ENCODE measurements around the gene DOCK1.

Gene DOCK1

GRCh38 chr10:126955396-126955795 is 50.2 kb downstream of the DOCK1 start:
- no peak for DNase-seq (ENCODE audit: low spot score)

DNA sequence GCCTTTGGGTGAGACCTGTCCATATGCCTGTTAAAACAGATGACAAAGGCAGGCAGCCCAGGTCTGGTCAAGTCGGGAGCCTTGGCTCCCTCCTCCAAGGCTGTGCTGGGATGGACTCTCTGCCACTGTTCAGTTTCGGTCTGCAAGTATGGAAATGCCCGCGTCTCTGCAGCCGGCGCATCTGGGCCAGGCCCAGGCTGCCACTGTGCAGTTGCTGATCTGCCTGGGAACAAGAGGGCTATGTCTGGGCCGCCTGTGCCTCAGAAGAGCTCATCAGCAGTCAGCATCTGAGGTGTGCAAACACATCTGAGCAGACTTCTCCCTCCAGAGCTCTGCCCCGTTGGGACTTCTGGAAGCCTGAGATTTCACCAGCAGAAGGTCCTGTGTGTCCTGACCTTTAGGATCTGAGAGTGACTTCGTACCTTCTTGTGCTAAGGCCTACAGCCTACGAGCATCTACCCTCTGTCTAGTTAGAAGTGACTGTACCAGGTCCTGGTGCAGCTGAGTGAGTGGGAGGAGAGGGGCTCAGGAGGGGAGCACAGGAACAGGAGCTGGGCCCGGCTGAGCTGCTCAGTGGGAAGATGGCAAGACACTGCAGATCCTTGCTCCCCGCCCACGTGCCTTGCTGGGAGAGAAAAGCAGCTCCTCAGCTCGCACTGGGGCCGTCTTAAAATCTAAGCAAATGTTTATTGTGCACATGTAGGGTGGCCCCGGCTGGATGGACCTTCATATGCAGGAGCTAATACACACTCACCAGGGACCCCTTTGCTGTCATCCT is 50.9 kb downstream of the DOCK1 start:
- no peak for DNase-seq (ENCODE audit: low spot score)

DNA sequence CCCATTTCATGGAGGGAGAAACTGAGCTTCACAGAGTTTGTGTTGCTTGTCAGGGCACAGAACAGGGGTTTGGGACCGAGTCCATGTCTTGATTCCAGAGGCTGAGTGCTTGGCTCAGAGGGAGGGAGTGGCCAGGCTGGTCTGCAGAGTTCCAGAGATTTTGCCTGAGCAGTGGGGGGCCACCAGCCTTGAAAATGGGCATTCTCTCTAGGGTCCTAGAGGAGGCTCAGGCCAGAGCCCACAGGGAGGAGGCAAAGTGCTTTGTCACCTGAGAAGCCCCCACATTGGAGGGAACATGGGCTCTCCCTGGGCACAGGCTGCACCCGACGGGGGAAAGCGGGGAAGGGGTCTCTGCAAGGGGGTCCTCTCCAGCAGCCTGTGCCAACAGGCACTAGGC is 51.5 kb downstream of the DOCK1 start:
- DNase-seq (ENCODE audit: low spot score): no peak

GRCh38 chr10:126957111-126957510 is 51.9 kb downstream of the DOCK1 start:
- DNase-seq (ENCODE audit: low spot score): no peak

DNA sequence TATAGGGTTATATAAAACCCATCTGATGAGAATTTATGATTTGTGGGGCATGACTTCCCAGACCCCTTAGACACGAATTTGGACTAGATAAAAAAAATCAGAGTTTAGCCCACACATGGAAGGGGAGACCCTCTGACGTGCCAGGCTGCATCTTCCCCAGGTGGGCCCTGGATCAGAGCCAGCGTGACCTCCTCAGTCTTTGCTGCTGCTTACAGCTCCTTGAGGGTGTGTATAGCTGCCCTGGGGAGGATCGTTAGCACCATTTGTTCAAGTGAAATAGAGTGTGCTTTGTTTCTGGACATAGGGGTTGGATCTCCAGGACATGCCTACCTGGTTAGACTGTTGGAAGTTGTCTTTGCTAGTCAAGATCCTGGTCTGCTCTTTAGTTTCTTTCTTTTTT is 54.2 kb downstream of the DOCK1 start:
- DNase-seq (ENCODE audit: low spot score): no peak

GRCh38 chr10:126959906-126960685 is 54.9 kb downstream of the DOCK1 start:
- DNase-seq (ENCODE audit: low spot score): no peak

GRCh38 chr10:126963354-126963753 is 58.1 kb downstream of the DOCK1 start:
- DNase-seq (ENCODE audit: low spot score): no peak

DNA sequence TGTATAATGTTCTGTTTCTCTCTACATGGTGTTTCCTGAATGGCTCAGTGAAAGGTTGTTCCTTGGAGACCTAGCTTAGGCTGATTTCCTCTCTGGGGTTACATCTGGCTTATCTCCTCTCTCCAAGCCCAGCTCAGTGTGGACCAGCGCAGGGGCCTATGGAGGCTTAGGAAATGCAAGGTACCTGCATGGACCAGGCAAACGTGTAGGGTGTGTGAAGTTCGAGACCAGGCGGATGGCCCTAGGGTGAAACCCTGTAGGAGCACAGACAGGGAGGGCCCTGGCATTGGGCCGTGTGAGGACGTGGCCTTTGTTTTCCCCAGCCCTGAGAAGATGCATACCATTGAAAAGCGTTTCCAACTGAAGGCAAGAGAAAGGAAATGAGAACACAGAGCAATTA is 59.0 kb downstream of the DOCK1 start:
- DNase-seq (ENCODE audit: low spot score): no peak

GRCh38 chr10:126966938-126967337 is 61.7 kb downstream of the DOCK1 start:
- no peak for DNase-seq (ENCODE audit: low spot score)

DNA sequence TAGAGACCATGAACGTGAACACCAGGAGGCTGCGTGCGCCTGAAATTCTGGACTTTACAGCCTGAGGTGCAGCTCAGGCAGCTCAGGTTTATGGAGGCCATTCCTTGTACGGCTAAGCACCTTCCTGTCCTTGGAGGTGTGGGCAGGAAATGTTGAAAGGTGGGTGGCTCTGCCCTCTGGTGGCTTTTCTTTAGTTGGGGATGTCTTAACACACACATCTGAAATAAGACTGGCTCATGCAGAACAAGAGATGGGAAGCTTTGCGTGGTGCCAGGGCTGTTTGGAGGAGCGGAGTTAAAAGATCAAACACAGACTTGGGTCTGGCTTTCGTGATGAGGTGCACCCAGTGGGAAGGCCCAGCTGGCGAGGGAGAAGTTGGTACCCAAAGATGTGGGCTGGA is 64.1 kb downstream of the DOCK1 start:
- no peak for DNase-seq (ENCODE audit: low spot score)

- DNase-seq (ENCODE audit: low spot score): no peak
These were observed 67.6 kb downstream of the DOCK1 start for GRCh38 chr10:126972635-126973414.

GRCh38 chr10:126975221-126975620 is 70.0 kb downstream of the DOCK1 start:
- DNase-seq (ENCODE audit: low spot score): no peak

DNA sequence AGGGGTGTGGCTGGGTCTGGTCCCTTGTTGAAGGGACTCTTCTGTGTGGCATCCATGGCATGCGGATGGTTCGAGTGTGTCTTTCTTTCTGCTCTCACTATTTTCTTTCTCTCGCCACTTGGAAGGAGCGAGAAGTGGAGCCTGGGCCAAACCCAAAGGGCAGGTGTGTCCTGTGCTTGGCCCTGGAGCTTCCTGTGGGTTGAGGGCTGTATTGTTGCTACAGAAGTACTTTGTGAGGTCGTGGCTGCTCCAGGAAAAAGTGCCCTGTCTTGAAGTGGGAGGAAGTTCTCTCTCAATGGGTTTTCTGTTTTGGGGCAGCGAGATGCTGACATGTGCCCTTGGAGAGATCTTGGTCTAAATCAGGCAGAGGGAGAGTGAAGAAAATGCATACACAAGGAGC is 72.0 kb downstream of the DOCK1 start:
- DNase-seq (ENCODE audit: low spot score): no peak

DNA sequence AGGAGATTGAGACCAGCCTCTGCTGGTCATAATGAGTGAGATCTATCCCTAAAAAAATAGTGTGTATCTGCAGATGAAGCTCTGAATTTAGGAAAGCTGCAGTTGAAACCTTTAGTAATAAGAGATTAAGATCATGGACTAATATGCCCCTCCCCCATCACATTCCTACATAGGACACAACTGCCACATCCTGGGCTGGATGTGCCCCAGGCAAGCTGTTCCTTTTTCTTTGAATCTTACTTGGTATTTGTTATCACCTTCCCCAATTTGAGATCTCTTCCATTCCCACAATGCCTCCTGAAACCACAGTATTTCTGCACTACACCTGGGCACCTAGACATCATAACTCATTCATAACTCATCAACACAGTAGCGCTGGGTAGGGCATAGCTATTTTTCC is 74.1 kb downstream of the DOCK1 start:
- DNase-seq (ENCODE audit: low spot score): no peak

DNA sequence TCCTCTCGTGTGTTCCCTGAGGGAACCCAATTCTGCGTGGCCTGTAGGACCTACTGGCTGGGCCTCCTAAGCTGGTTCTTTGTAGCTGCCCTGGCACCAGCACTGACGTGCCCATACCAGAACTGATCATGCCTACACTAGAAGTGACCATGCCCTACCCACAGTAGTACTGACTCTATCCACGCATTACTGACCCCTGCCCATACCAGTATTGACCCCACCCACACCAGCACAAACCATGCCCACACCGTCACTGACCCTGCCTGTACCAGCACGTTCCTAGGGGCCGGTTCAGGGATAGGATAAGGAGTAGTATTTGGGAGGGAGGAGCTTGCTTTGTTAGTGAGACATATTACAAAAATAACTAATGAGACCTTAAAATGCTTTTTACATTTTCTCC is 88.0 kb downstream of the DOCK1 start:
- DNase-seq (ENCODE audit: low spot score): no peak

DNA sequence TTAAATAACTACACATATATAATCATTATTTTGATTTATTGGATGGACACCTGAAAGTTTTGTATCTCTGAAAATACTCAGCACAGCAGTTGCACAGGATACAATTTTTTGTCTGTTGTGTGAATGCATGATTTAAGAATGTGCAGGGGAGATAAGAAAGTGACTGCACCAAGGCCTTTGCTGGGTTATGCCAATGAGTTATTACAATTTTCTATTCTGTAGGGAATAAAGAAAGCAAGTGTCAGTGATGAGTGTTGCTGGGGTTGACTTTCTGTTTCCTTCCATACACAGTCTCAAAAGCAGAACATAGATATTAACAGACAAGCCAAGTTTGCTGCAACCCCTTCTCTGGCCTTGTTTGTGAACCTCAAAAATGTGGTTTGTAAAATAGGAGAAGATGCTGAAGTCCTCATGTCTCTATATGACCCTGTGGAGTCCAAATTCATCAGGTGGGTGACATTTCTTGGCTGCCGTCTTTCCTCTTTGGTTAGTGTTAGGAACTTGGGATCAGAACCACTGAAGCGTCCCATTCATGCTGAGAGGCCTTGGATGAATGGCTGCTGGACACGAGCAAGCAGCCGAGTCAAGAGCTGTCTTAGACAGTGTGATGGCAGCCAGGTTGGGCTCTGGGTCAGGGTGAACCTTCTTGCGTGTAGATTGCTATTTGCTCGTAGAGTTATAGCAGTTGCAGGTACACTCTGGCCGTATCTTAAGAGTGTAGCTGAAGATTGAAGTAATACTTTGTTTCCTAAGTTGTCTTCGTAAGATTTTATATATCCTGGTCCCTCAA is 92.8 kb downstream of the DOCK1 start:
- no peak for DNase-seq (ENCODE audit: low spot score)

DNA sequence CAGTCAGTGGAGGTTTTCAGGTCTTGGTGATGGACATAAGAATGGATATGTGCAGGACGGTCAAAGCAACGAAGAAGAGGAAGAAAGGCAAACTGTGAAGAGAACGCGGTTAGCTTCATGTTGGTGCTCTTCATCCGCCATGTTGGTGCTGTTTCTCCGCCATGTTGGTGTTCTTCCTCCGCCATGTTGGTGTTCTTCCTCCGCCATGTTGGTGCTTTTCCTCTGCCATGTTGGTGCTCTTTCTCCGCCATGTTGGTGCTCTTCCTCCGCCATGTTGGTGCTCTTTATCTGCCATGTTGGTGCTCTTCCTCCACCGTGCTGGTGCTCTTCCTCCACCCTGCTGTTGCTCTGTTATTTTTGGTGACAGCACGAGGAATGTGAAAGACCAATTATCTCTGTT is 95.4 kb downstream of the DOCK1 start:
- no peak for DNase-seq (ENCODE audit: low spot score)

DNA sequence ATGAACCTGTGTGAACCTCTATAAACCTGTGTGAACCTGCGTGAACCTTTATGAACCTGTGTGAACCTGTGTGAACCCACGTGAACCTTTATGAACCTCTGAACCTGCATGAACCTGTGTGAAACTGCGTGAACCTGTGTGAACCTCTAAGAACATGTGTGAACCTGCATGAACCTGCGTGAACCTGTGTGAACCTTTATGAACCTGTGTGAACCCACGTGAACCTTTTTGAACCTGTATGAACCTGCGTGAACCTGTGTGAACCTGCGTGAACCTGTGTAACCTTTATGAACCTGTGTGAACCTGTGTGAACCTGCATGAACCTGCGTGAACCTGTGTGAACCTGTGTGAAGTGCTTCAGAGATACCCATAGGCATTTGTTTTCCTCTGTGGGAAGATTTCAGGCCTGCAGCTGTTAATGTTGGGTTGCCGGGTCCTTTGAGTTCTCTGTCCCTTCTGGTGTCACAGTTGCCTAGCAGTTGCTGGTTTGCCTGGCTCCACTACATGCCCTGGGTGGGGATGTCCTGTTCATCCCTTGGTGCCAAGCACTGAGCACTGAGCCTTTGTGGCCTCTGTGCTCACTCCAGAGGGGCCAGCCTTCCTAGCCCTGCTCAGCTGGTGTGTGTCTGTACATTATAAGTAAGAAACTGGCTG is 97.9 kb downstream of the DOCK1 start:
- no peak for DNase-seq (ENCODE audit: low spot score)

DNA sequence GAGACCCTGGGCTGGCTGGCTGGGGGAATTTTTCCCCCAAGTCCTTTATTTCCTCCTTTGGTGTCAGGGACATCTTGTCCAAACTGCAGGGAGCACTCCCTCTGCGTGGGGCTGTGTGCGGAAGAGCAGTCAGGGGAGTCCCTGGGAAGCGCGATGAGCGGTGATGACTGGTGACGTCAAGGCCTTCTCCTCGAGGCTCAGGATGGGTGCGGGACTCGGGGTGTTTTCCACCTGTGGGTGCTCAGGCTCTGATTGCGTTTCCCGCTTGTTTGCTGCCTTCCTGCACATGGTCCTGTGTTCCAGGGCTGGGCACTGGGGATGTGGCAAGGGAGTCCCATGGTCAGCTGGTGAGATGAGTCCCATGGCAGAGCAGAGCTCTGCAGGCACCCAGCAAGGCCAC is 101.2 kb downstream of the DOCK1 start:
- DNase-seq (ENCODE audit: low spot score): no peak

DNA sequence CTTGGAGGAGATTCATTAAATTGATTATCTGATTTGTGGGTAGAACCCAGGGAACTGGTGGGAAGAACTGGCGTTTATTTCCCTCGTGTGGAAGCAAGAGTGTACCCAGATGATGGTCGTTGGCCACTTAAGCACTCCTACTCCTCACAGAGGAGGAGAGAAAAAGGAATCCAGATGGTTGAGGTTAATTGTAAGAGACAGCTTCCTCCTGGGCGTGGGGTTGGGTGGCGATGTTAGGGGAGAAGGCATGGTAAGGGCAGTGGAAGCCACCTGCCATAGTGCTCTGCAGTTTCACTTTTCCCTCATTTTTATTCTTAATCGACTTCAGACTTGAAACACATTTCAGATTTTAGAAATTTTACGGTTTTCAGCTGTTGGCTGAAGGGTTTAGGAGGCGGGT is 104.1 kb downstream of the DOCK1 start:
- DNase-seq (ENCODE audit: low spot score): no peak

DNA sequence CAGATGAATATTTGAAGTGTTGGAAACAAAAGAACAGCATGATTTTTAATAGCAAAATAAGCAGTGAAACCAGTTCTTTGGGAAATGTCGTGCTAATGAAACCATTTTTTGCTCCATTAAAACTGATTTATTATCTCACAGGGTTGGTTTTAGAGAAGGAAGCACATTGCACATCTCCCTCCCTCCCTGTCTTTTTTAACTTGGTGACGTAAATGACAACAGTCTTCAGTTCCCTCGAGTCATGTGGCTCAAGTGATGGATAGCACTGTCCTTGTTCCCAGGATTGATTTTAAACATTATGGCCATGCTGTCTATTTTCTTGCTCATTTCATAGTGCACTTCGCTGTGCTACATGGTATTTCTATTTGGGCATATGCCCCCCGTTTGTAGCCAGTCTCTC is 105.9 kb downstream of the DOCK1 start:
- DNase-seq (ENCODE audit: low spot score): no peak

Measured in NAMALWA (cell line).